KMS-11 (cell line): ENCODE measurements around the gene ABLIM1.

Source experiments
- H2AFZ ChIP-seq: fragments of 200-600 bp; sonication (generic); 2 replicates; pipeline ENCODE4 v1.6.1; 2016; ENCODE audit warnings: antibody characterized with exemption, mixed run types, low read depth
- H3K27ac ChIP-seq: fragments of 200-600 bp; sonication (generic); 2 replicates; pipeline ENCODE4 v1.6.1; 2016; ENCODE audit warnings: mild to moderate bottlenecking, mixed run types
- H3K27me3 ChIP-seq: fragments of 200-600 bp; sonication (generic); 2 replicates; pipeline ENCODE4 v1.6.1; 2017; ENCODE audit warnings: mild to moderate bottlenecking, low read depth, mixed run types, moderate library complexity; ENCODE audit not compliant: insufficient read depth
- H3K36me3 ChIP-seq: fragments of 200-600 bp; sonication (generic); 2 replicates; pipeline ENCODE4 v1.6.1; 2017; ENCODE audit warnings: mild to moderate bottlenecking, mixed run types; ENCODE audit not compliant: insufficient read depth
- H3K4me1 ChIP-seq: fragments of 200-600 bp; sonication (generic); 2 replicates; pipeline ENCODE4 v1.6.1; 2016; ENCODE audit warnings: mild to moderate bottlenecking, low read depth, mixed run types; ENCODE audit not compliant: poor library complexity, severe bottlenecking
- H3K4me2 ChIP-seq: fragments of 200-600 bp; sonication (generic); 2 replicates; pipeline ENCODE4 v1.7.0; 2016; ENCODE audit warnings: mild to moderate bottlenecking, mixed run types
- H3K4me3 ChIP-seq: fragments of 200-600 bp; sonication (generic); IDR thresholded peaks from 2 replicates; pipeline ENCODE4 v1.6.1; 2017; ENCODE audit warnings: low read depth, low read length, mixed read lengths; ENCODE audit not compliant: insufficient read depth
- H3K79me2 ChIP-seq: fragments of 200-600 bp; sonication (generic); 2 replicates; pipeline ENCODE4 v1.6.1; 2016; ENCODE audit warnings: low read depth, mixed run types; ENCODE audit not compliant: insufficient read depth
- H3K9ac ChIP-seq: fragments of 200-600 bp; sonication (generic); 2 replicates; pipeline ENCODE4 v1.6.1; 2016; ENCODE audit warnings: mild to moderate bottlenecking, mixed run types
- H4K20me1 ChIP-seq: fragments of 200-600 bp; sonication (generic); 2 replicates; pipeline ENCODE4 v1.6.1; 2016; ENCODE audit warnings: mild to moderate bottlenecking, mixed run types; ENCODE audit not compliant: insufficient read depth
- CTCF ChIP-seq: fragments of 200-600 bp; sonication (generic); conservative IDR thresholded peaks from 2 replicates; pipeline ENCODE4 v1.6.1; 2017; ENCODE audit warnings: low read depth, mild to moderate bottlenecking, antibody characterized with exemption, low read length, moderate library complexity, mixed read lengths

Gene ABLIM1

GRCh38 chr10:114401195-114401791 is 256.8 kb downstream of the ABLIM1 start:
- TF ChIP-seq CTCF, result no peak
- Histone ChIP-seq H3K4me3 (no peak overlapping the region), H3K27ac (no peak overlapping the region), H4K20me1 (no peaks in the 10 kb centered on the region), H3K36me3 (no peaks in the 10 kb centered on the region), H3K4me1 (no peaks in the 10 kb centered on the region), H3K79me2 (no peaks in the 10 kb centered on the region), H3K27me3 (no peaks in the 10 kb centered on the region), H2AFZ (no peak overlapping the region), H3K4me2 (no peak overlapping the region), H3K9ac (no peak overlapping the region)

- Histone ChIP-seq H2AFZ (no peak overlapping the region), H3K4me2 (no peak overlapping the region), H3K4me1 (no peaks in the 10 kb centered on the region), H3K27me3 (no peaks in the 10 kb centered on the region), H4K20me1 (no peaks in the 10 kb centered on the region), H3K36me3 (no peaks in the 10 kb centered on the region), H3K9ac (no peak overlapping the region), H3K4me3 (no peak overlapping the region), H3K79me2 (no peaks in the 10 kb centered on the region), H3K27ac (no peak overlapping the region)
- TF ChIP-seq CTCF, result no peak
Observed at GRCh38 chr10:114400091-114400490, 258.0 kb downstream of the ABLIM1 start.

- H3K36me3 ChIP-seq, result no peaks in the 10 kb centered on the region
- no peak for TF ChIP-seq CTCF
- no peaks in the 10 kb centered on the region for H3K79me2 ChIP-seq
- no peak overlapping the region for H3K27ac ChIP-seq
- H2AFZ ChIP-seq, result no peak overlapping the region
- no peaks in the 10 kb centered on the region for H4K20me1 ChIP-seq
- no peaks in the 10 kb centered on the region for H3K27me3 ChIP-seq
- H3K9ac ChIP-seq, result no peak overlapping the region
- H3K4me3 ChIP-seq, result no peak overlapping the region
- H3K4me2 ChIP-seq, result no peak overlapping the region
- no peaks in the 10 kb centered on the region for H3K4me1 ChIP-seq
Observed at GRCh38 chr10:114399576-114399975, 258.5 kb downstream of the ABLIM1 start.

- no peaks in the 10 kb centered on the region for H3K36me3 ChIP-seq
- H3K4me1 ChIP-seq, result no peaks in the 10 kb centered on the region
- H3K79me2 ChIP-seq, result no peaks in the 10 kb centered on the region
- H2AFZ ChIP-seq, result no peak overlapping the region
- no peaks in the 10 kb centered on the region for H4K20me1 ChIP-seq
- no peak overlapping the region for H3K4me3 ChIP-seq
- H3K4me2 ChIP-seq, result no peak overlapping the region
- H3K9ac ChIP-seq, result no peak overlapping the region
- no peaks in the 10 kb centered on the region for H3K27me3 ChIP-seq
- TF ChIP-seq CTCF, result no peak
- H3K27ac ChIP-seq, result no peak overlapping the region
Observed at GRCh38 chr10:114398587-114399331, 259.3 kb downstream of the ABLIM1 start.
